NCI-H748 (cell line): ENCODE measurements around the gene RASAL3.

Source experiments
- DNase-seq: peaks from one replicate; lab custom pipeline; 2025; ENCODE audit not compliant: unreplicated experiment; lab: John Stamatoyannopoulos, UW

RASAL3 gene

DNA sequence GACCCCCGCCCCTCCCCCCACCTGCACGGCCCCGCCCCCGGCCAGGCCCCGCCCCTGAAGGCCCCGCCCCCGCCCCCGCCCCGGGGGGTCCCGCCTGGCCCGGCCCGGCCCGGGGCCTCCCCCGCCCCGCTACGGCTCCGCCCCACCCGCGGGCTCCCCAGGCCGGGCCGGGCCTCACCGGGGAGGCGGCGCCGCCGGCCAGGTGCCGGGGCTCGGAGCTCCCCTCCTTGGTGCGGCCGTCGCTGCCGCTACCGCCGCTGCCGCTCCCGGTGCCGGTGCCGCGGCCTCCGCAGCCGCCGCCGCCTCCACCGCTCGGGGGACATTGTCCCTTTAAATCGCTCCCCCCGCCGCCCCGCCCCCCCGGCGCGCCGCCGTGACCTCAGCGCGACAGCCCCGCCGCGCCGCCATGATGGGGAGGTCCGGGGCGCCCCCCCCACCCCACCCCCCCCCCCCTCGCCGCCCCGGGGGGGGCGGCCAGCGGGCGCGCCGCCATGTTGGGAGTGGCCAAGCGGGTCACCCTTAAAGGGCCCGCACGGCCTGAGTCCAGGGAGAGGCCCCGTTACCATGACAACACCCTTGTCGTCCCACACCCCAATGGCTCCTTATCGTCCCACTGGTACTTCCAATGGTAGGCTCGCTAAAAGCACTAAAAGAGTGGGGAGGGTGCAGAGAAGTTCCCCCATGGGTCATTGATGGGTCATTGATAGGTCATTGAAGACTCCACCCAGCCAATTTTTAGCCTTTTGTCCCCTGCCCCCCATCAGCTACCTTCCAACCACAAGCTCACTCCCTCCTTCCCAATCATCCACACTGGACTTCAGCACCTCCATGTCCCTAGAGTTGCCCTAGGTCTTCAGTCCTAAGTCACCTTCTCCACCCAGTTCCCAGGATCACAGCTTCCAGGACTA lies 14.5 kb downstream of the RASAL3 start, which contains the start of gene WIZ:
Gene WIZ (minus strand): TSS at position 337 of the 908 bp plus-strand sequence. CDS start 1,649 bp downstream, outside the sequence.
- peak; percentile 74 for DNase-seq

GRCh38 chr19:15448778-15449619 lies 15.3 kb downstream of the RASAL3 start:
- DNase-seq = peak; percentile 17

GRCh38 chr19:15448044-15448777 lies 16.1 kb downstream of the RASAL3 start:
- DNase-seq = no peak

DNA sequence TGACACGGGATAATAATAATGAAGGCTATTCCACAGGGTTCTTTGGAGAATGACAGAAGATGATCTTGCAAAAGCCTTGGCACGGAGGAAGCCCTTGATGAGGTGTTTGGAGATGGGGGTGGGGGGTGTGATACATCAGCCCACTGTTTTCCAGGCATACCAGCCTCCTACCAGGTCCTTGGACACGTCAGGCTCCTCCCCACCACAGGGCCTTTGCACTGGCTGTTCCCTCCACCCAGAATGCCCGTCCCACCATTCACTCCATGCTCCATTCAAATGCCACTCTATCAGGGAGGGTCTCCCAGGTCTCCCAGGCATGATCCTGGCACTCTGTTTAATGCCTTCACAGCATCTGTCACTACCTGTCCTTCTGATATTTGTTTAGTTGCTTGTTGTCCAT lies 17.3 kb downstream of the RASAL3 start:
- DNase-seq = no peak

- DNase-seq = no peak
Measured at GRCh38 chr19:15445807-15446376, 18.5 kb downstream of the RASAL3 start.

GRCh38 chr19:15445227-15445605 lies 19.1 kb downstream of the RASAL3 start:
- no peak for DNase-seq

DNA sequence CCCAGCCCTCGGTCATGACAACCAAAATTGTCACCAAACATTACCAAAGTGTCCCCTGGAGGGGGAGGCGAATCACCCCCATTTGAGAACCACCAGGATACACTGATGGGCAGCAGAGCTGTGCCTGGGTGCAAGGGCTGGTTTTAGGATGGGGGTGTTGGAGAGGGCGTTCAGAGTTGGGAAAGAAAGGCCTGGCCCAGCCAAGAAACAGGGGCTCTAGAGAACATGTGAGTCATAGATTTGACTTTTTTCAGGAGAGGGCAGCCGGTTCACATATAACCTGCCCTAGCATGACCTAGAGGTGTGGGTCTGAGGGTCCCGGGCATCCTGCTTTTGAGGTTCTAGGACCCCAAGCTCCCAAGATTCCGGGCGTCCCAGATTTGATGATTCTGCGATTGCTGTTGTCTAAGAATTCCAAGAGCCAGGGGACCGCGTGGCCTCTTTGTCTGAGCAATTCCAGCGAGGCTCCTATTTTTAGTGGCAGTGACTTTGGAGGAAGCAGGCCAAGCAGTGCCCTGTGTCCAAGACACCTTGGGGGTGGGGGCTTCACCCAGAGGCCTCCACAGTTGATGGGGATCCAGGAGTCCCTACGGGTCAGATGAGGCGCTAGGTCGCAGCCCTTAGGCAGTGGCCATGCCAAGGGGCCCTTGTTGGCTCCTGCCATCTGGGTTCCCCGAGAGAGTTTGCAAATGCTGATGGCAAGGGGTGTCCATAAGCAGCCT lies 19.7 kb downstream of the RASAL3 start:
- DNase-seq = no peak

DNA sequence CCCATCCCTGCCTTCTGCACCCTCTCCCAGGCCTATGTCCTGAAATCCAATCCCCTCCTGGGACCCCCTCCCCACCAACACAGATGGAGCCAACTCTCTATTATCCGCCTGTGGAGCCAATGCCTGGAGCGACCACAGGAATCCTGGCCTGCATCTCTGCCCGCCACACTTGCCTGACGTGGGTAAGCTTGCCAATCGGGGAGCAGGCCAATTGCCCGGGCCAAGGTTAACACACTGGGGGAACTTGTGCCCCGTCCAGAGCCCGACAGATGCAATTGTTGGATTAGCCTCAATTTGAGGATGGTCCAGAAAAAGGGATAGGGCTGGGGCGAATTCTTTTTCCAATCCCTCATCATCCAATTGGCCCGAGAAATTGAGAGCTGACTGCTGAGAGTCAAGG lies 20.5 kb downstream of the RASAL3 start:
- DNase-seq = no peak

- DNase-seq = no peak
Measured at GRCh38 chr19:15443325-15443724, 21.0 kb downstream of the RASAL3 start.

- DNase-seq = no peak
Measured at GRCh38 chr19:15442142-15442920, 22.0 kb downstream of the RASAL3 start.

GRCh38 chr19:15441317-15441716 lies 23.0 kb downstream of the RASAL3 start:
- DNase-seq = no peak

DNA sequence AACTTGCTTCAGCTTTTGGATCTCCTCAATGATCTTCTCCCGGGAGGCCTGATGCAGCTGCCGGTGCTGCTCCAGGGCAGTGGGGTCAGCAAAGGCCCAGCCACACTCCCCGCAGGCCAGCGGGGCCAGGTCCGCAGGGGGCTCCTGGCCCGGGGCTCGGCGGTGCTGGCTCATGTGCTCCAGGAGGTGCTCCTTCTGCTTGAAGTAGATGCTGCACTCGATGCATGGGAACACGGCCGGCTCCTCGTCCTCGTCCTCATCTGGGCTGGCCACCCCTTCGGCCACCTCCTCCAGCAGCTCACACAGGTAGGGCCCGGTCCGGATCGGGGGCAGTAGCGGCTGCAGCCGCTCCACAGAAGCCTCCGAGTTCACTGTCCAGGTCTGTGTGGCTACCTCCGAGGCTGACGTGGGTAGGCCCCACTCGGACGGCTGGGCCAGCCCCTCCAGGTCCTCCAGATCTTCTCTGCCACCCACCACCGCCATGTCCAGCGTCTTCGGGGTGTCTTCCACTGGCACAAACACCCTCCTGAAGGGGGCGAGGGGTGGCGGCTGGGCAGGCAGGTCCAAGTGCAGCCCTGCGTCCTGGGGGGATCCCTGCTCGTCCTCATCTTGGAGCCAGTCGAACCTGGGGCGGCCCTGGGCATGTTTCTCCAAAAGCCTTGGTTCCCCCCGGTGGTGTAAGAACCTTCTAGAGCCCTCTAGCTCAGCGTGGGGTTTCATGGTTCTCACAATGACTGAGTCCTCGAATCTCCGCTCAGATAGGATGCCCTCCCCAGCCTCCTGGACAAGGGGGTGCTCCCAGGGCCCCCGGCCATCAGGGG lies 24.3 kb downstream of the RASAL3 start:
- DNase-seq = no peak

GRCh38 chr19:15439078-15439799 lies 25.1 kb downstream of the RASAL3 start:
- no peak for DNase-seq

GRCh38 chr19:15438577-15438976 lies 25.8 kb downstream of the RASAL3 start:
- no peak for DNase-seq

- no peak for DNase-seq
Measured at GRCh38 chr19:15438124-15438496, 26.2 kb downstream of the RASAL3 start.

- DNase-seq = no peak
Measured at GRCh38 chr19:15437355-15438123, 26.8 kb downstream of the RASAL3 start.

GRCh38 chr19:15436826-15437110 lies 27.6 kb downstream of the RASAL3 start:
- no peak for DNase-seq
